Smooth muscle cell (in vitro differentiated cells): Measurements from ENCODE around the gene CLASP1. TPM values are rescaled to one million over a fixed set of nuclear protein-coding genes. Genes with fewer than 3 reads are reported as not detected.

ENCODE experiments used
- DNase-seq: peaks from one replicate; lab custom pipeline; 2025; ENCODE audit not compliant: unreplicated experiment; lab: John Stamatoyannopoulos, UW
- H2AFZ ChIP-seq: fragments of 200-600 bp; sonication (generic); 2 replicates; pipeline ENCODE4 v1.6.0; 2016; ENCODE audit warnings: antibody characterized with exemption, low read depth, mild to moderate bottlenecking
- H3F3A ChIP-seq: fragments of 200-600 bp; sonication (generic); 2 replicates; pipeline ENCODE4 v1.6.0; 2017; ENCODE audit warnings: antibody characterized with exemption, low read depth
- H3K27ac ChIP-seq: fragments of 200-600 bp; sonication (generic); 2 replicates; pipeline ENCODE4 v1.5.1; 2016; ENCODE audit warnings: low read depth, mild to moderate bottlenecking
- H3K27me3 ChIP-seq: fragments of 200-600 bp; sonication (generic); 2 replicates; pipeline ENCODE4 v1.6.1; 2016; ENCODE audit warnings: low read depth, mild to moderate bottlenecking
- H3K36me3 ChIP-seq: fragments of 200-600 bp; sonication (generic); 2 replicates; pipeline ENCODE4 v1.5.1; 2016; ENCODE audit warnings: low read depth
- H3K4me1 ChIP-seq: fragments of 200-600 bp; sonication (generic); 2 replicates; pipeline ENCODE4 v1.5.1; 2016; ENCODE audit warnings: low read depth
- H3K4me2 ChIP-seq: fragments of 200-600 bp; sonication (generic); 2 replicates; pipeline ENCODE4 v1.6.0; 2016; ENCODE audit warnings: mild to moderate bottlenecking
- H3K4me3 ChIP-seq: fragments of 200-600 bp; sonication (generic); 2 replicates; pipeline ENCODE4 v1.5.1; 2016; ENCODE audit warnings: mild to moderate bottlenecking
- H3K79me2 ChIP-seq: fragments of 200-600 bp; sonication (generic); 2 replicates; pipeline ENCODE4 v1.6.0; 2016; ENCODE audit warnings: low read depth, mild to moderate bottlenecking
- H3K9ac ChIP-seq: fragments of 200-600 bp; sonication (generic); 2 replicates; pipeline ENCODE4 v1.6.0; 2016; ENCODE audit warnings: low read depth
- H3K9me3 ChIP-seq: fragments of 200-600 bp; sonication (generic); replicated peaks from 2 replicates; pipeline ENCODE4 v1.5.1; 2016; ENCODE audit warnings: low read depth
- H4K20me1 ChIP-seq: fragments of 200-600 bp; sonication (generic); 2 replicates; pipeline ENCODE4 v1.6.0; 2016; ENCODE audit warnings: low read depth
- WGBS: methylation state at CpG from one replicate; pipeline ENCODE4 v1.1.7; 2016; ENCODE audit warnings: low lambda C conversion rate; 5-methylcytosine and 5-hydroxymethylcytosine counted together
- polyA plus RNA-seq: library from polyadenylated mRNA; unstranded; fragments of >200 nt; fragmentation: Nextera tagmentation; extraction: Ambion mirVana; gene quantifications from 2 replicates; pipeline ENCODE4 v1.2.1, GENCODE V29; 2016
- total RNA-seq: library from RNA; depleted of rRNA; stranded (reverse); fragments of >200 nt; gene quantifications from 2 replicates; pipeline ENCODE4 v1.2.3, GENCODE V29; 2014
- TF ChIP-seq, protein P1 (sequence below): fragments of 200-600 bp; sonication (generic); IDR thresholded peaks from 2 replicates; pipeline ENCODE4 v1.5.1; 2017; ENCODE audit warnings: borderline replicate concordance, mild to moderate bottlenecking, antibody characterized with exemption; ENCODE audit not compliant: insufficient read depth, poor library complexity, severe bottlenecking

CLASP1 gene
- total and polyA plus RNA-seq, 2 experiments from 2014 or later: 15.0 to 33.8 TPM

DNA sequence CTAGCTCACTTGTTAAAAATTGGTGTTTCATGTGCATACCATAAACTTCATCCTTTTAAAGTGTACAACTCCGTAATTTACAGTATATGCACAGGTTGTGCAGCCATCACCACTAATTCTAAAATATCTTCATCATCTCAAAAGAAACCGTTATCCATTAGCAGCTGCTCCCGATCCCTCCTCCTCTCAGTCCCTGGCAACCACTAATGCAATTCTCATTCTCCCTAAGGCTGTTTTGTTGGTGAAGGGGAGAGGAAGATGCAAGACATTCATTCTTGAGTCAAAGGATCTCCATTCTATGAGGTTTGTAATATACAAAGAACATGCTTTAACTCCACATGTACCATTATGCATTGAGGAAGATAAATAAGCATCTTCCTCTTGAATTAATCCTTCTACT is 70.0 kb downstream of the CLASP1 start:
- peaks cover 42% of the 10 kb centered on the region for H3K79me2 ChIP-seq
- no peak for DNase-seq
- WGBS: 77% methylated on average over 3 of the region's 3 CpGs

DNA sequence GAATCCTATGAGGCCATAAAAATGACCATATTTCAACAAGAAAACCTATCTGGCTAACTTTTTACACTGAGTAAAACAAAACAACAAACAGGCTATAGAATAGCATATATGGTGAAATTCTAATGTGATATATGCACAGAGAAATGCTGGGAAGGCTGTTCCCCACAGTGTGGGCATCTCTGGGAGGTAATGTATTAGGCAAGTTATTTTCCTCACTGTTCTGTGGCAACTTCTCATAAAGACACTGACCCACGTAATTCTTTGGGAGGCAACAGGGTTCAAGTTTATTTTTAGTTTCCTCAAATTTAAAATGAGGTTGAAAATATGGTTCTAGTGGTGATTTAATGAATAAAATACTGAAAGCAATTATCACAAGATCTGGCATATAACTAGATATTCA is 71.9 kb downstream of the CLASP1 start:
- H3K79me2 ChIP-seq: peaks cover 35% of the 10 kb centered on the region

More for the DNA sequence above, 70.0 kb downstream of the CLASP1 start:
- Histone ChIP-seq H2AFZ (no peak overlapping the region), H3K4me3 (no peak overlapping the region), H3K27me3 (no peaks in the 10 kb centered on the region), H3K36me3 (no peaks in the 10 kb centered on the region), H3F3A (no peaks in the 10 kb centered on the region), H3K9me3 (no peaks in the 10 kb centered on the region), H3K4me2 (no peak overlapping the region), H4K20me1 (peaks cover 94% of the 10 kb centered on the region), H3K27ac (no peak overlapping the region), H3K4me1 (no peaks in the 10 kb centered on the region), H3K9ac (no peak overlapping the region)
- TF ChIP-seq, protein P1, sequence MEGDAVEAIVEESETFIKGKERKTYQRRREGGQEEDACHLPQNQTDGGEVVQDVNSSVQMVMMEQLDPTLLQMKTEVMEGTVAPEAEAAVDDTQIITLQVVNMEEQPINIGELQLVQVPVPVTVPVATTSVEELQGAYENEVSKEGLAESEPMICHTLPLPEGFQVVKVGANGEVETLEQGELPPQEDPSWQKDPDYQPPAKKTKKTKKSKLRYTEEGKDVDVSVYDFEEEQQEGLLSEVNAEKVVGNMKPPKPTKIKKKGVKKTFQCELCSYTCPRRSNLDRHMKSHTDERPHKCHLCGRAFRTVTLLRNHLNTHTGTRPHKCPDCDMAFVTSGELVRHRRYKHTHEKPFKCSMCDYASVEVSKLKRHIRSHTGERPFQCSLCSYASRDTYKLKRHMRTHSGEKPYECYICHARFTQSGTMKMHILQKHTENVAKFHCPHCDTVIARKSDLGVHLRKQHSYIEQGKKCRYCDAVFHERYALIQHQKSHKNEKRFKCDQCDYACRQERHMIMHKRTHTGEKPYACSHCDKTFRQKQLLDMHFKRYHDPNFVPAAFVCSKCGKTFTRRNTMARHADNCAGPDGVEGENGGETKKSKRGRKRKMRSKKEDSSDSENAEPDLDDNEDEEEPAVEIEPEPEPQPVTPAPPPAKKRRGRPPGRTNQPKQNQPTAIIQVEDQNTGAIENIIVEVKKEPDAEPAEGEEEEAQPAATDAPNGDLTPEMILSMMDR: no peak

DNA sequence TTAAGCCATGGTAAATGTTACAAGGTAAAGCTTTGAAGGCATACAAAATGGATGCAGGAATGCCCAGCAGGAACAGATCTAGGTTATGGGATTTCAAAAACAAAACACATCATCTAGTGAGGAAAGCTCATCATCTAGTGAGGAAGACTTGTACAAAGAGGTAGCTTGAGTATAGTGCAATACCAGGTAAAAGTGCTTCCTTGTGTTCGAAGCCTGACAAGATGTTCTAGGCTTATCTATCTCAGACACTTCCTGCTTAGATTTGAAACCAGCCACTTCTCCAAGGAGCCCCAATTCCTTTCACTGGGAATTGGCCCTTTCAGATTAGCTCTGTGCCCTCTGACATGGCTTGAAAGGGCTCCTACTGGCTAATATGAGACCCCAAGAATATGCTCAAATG is 73.0 kb downstream of the CLASP1 start:
- Histone ChIP-seq H3F3A (no peaks in the 10 kb centered on the region), H4K20me1 (peaks cover 89% of the 10 kb centered on the region), H2AFZ (no peak overlapping the region), H3K9ac (no peak overlapping the region), H3K9me3 (no peaks in the 10 kb centered on the region), H3K27ac (no peak overlapping the region), H3K4me1 (no peaks in the 10 kb centered on the region), H3K36me3 (no peaks in the 10 kb centered on the region), H3K4me3 (no peak overlapping the region), H3K4me2 (no peak overlapping the region), H3K79me2 (peaks cover 31% of the 10 kb centered on the region), H3K27me3 (no peaks in the 10 kb centered on the region)
- WGBS: 87% methylated on average over 1 of the region's 1 CpG
- TF ChIP-seq, protein P1: no peak
- DNase-seq: no peak

More for the DNA sequence above, 71.9 kb downstream of the CLASP1 start:
- no peaks in the 10 kb centered on the region for H3K36me3 ChIP-seq
- no peak for DNase-seq
- no peaks in the 10 kb centered on the region for H3F3A ChIP-seq
- no peak overlapping the region for H3K4me3 ChIP-seq
- H3K9me3 ChIP-seq: no peaks in the 10 kb centered on the region
- H3K27me3 ChIP-seq: no peaks in the 10 kb centered on the region
- TF ChIP-seq, protein P1: no peak
- WGBS: 92% methylated on average over 1 of the region's 1 CpG
- H3K4me2 ChIP-seq: no peak overlapping the region
- H4K20me1 ChIP-seq: peaks cover 92% of the 10 kb centered on the region
- no peak overlapping the region for H3K9ac ChIP-seq
- H2AFZ ChIP-seq: no peak overlapping the region
- H3K27ac ChIP-seq: no peak overlapping the region
- H3K4me1 ChIP-seq: no peaks in the 10 kb centered on the region

DNA sequence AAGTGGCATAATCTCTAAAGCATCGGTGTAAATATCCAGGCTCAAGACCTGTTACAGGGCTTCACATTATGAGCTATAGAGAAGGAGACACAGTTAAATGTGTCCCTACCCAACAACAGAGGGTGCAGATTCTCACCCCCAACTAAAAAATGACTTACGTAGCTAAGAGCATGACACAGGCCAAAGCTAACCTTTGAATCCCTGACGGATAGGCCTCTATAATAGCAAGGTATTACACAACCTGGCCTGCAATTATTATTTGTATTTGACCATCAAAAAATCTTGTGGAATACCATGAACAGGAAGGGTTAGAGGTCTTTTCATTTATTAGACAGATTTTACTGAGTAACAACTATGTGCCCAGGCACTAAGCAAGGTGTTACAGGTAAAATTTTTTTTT is 73.5 kb downstream of the CLASP1 start:
- TF ChIP-seq, protein P1: no peak
- Histone ChIP-seq H3K79me2 (peaks cover 31% of the 10 kb centered on the region), H3K4me1 (no peaks in the 10 kb centered on the region), H2AFZ (no peak overlapping the region), H3K9ac (no peak overlapping the region), H4K20me1 (peaks cover 91% of the 10 kb centered on the region), H3K27me3 (no peaks in the 10 kb centered on the region), H3K27ac (no peak overlapping the region), H3K4me2 (no peak overlapping the region), H3K36me3 (no peaks in the 10 kb centered on the region), H3F3A (no peaks in the 10 kb centered on the region), H3K9me3 (no peaks in the 10 kb centered on the region), H3K4me3 (no peak overlapping the region)
- WGBS: 98% methylated on average over 3 of the region's 3 CpGs
- DNase-seq: no peak
